Smooth muscle cell (in vitro differentiated cells): ENCODE data around the gene APOA5. TPM values are rescaled to one million over a fixed set of nuclear protein-coding genes. Genes with fewer than 3 reads are reported as not detected.

Experiments used
- DNase-seq: peaks from one replicate; lab custom pipeline; 2025; ENCODE audit not compliant: unreplicated experiment; lab: John Stamatoyannopoulos, UW
- H2AFZ ChIP-seq: fragments of 200-600 bp; sonication (generic); 2 replicates; pipeline ENCODE4 v1.6.0; 2016; ENCODE audit warnings: antibody characterized with exemption, low read depth, mild to moderate bottlenecking
- H3F3A ChIP-seq: fragments of 200-600 bp; sonication (generic); 2 replicates; pipeline ENCODE4 v1.6.0; 2017; ENCODE audit warnings: antibody characterized with exemption, low read depth
- H3K27ac ChIP-seq: fragments of 200-600 bp; sonication (generic); 2 replicates; pipeline ENCODE4 v1.5.1; 2016; ENCODE audit warnings: low read depth, mild to moderate bottlenecking
- H3K27me3 ChIP-seq: fragments of 200-600 bp; sonication (generic); 2 replicates; pipeline ENCODE4 v1.6.1; 2016; ENCODE audit warnings: low read depth, mild to moderate bottlenecking
- H3K36me3 ChIP-seq: fragments of 200-600 bp; sonication (generic); 2 replicates; pipeline ENCODE4 v1.5.1; 2016; ENCODE audit warnings: low read depth
- H3K4me1 ChIP-seq: fragments of 200-600 bp; sonication (generic); 2 replicates; pipeline ENCODE4 v1.5.1; 2016; ENCODE audit warnings: low read depth
- H3K4me2 ChIP-seq: fragments of 200-600 bp; sonication (generic); 2 replicates; pipeline ENCODE4 v1.6.0; 2016; ENCODE audit warnings: mild to moderate bottlenecking
- H3K4me3 ChIP-seq: fragments of 200-600 bp; sonication (generic); 2 replicates; pipeline ENCODE4 v1.5.1; 2016; ENCODE audit warnings: mild to moderate bottlenecking
- H3K79me2 ChIP-seq: fragments of 200-600 bp; sonication (generic); 2 replicates; pipeline ENCODE4 v1.6.0; 2016; ENCODE audit warnings: low read depth, mild to moderate bottlenecking
- H3K9ac ChIP-seq: fragments of 200-600 bp; sonication (generic); 2 replicates; pipeline ENCODE4 v1.6.0; 2016; ENCODE audit warnings: low read depth
- H3K9me3 ChIP-seq: fragments of 200-600 bp; sonication (generic); replicated peaks from 2 replicates; pipeline ENCODE4 v1.5.1; 2016; ENCODE audit warnings: low read depth
- H4K20me1 ChIP-seq: fragments of 200-600 bp; sonication (generic); 2 replicates; pipeline ENCODE4 v1.6.0; 2016; ENCODE audit warnings: low read depth
- WGBS: methylation state at CpG from one replicate; pipeline ENCODE4 v1.1.7; 2016; ENCODE audit warnings: low lambda C conversion rate; 5-methylcytosine and 5-hydroxymethylcytosine counted together
- polyA plus RNA-seq: library from polyadenylated mRNA; unstranded; fragments of >200 nt; fragmentation: Nextera tagmentation; extraction: Ambion mirVana; gene quantifications from 2 replicates; pipeline ENCODE4 v1.2.1, GENCODE V29; 2016
- total RNA-seq: library from RNA; depleted of rRNA; stranded (reverse); fragments of >200 nt; gene quantifications from 2 replicates; pipeline ENCODE4 v1.2.3, GENCODE V29; 2014
- TF ChIP-seq, protein P1 (sequence below): fragments of 200-600 bp; sonication (generic); IDR thresholded peaks from 2 replicates; pipeline ENCODE4 v1.5.1; 2017; ENCODE audit warnings: borderline replicate concordance, mild to moderate bottlenecking, antibody characterized with exemption; ENCODE audit not compliant: insufficient read depth, poor library complexity, severe bottlenecking

The APOA5 gene
- total and polyA plus RNA-seq, 2 experiments from 2014 or later, result not detected

DNA sequence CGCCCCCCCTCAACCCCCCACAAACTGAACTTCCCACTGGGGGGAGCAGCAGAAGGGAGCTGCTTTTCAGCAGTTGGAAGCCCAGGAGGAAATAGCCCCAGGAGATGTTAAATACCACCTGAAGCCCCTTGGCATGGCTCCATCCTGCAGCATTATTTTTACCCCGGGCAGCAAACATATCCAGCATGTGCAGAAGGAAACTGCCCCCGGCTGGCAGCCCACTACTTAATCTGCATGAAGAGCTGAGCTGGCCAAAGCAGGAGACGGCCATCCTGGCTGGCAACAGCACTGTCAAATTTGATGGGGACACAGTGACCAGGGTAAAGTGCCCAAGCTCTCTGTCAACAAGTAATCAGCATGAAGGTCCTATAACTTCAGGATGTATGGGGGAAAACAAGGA, 50.9 kb downstream of the APOA5 start:
- H3K79me2 ChIP-seq, result no peaks in the 10 kb centered on the region
- 85% methylated on average over 4 of the region's 4 CpGs for WGBS
- no peaks in the 10 kb centered on the region for H3K9me3 ChIP-seq
- H3F3A ChIP-seq, result no peaks in the 10 kb centered on the region
- no peak for DNase-seq
- TF ChIP-seq, protein P1, sequence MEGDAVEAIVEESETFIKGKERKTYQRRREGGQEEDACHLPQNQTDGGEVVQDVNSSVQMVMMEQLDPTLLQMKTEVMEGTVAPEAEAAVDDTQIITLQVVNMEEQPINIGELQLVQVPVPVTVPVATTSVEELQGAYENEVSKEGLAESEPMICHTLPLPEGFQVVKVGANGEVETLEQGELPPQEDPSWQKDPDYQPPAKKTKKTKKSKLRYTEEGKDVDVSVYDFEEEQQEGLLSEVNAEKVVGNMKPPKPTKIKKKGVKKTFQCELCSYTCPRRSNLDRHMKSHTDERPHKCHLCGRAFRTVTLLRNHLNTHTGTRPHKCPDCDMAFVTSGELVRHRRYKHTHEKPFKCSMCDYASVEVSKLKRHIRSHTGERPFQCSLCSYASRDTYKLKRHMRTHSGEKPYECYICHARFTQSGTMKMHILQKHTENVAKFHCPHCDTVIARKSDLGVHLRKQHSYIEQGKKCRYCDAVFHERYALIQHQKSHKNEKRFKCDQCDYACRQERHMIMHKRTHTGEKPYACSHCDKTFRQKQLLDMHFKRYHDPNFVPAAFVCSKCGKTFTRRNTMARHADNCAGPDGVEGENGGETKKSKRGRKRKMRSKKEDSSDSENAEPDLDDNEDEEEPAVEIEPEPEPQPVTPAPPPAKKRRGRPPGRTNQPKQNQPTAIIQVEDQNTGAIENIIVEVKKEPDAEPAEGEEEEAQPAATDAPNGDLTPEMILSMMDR, result no peak
- no peaks in the 10 kb centered on the region for H3K27me3 ChIP-seq
- peaks cover 3% of the 10 kb centered on the region for H3K4me1 ChIP-seq
- H3K4me2 ChIP-seq, result no peak overlapping the region
- H3K36me3 ChIP-seq, result no peaks in the 10 kb centered on the region
- no peak overlapping the region for H2AFZ ChIP-seq
- no peak overlapping the region for H3K4me3 ChIP-seq
- no peak overlapping the region for H3K27ac ChIP-seq
- H4K20me1 ChIP-seq, result no peaks in the 10 kb centered on the region
- no peak overlapping the region for H3K9ac ChIP-seq

Other genes starting within 250 kb of the APOA5 start
- 13.4 and 13.8 TPM in 2 replicates for gene BUD13, start 18.9 kb downstream of the APOA5 start, total RNA-seq
- 10.9 and 15.7 TPM in 2 replicates for gene BUD13, start 18.9 kb downstream of the APOA5 start, polyA plus RNA-seq
- gene ZPR1, start 3.9 kb downstream of the APOA5 start, total RNA-seq, result 26.2 and 34.8 TPM in 2 replicates
- 34.2 and 48.5 TPM in 2 replicates for gene ZPR1, start 3.9 kb downstream of the APOA5 start, polyA plus RNA-seq
- gene APOA4, start 31.4 kb upstream of the APOA5 start, total RNA-seq, result not detected in 2 replicates
- 0.14 and 0.15 TPM in 2 replicates for gene APOA4, start 31.4 kb upstream of the APOA5 start, polyA plus RNA-seq
- not detected in 2 replicates for gene APOC3, start 38.0 kb upstream of the APOA5 start, total RNA-seq
- gene APOC3, start 38.0 kb upstream of the APOA5 start, polyA plus RNA-seq, result 0.54 and 1.1 TPM in 2 replicates
- 1.2 and 2.5 TPM in 2 replicates for gene APOA1, start 45.7 kb upstream of the APOA5 start, total RNA-seq
- 3.2 and 3.8 TPM in 2 replicates for gene APOA1, start 45.7 kb upstream of the APOA5 start, polyA plus RNA-seq